ENCODE results near the gene S100P.

DNA sequence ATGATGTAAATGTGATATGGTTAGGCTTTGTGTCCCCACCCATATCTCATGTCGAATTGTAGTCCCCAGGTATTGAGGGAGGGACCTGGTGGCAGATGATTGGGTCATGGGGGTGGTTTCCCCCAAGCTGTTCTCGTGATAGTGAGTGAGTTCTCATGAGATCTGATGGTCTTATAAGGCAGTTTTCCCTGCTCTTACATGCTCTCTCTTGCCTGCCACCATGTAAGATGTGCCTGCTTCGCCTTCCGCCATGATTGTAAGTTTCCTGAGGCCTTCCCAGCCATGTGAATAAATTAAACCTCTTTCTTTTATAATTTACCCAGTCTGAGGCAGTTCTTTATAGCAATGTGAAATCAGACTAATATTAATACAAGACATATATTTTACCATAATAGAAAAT lies 46.2 kb downstream of the S100P start:
- TF ChIP-seq, protein P1, sequence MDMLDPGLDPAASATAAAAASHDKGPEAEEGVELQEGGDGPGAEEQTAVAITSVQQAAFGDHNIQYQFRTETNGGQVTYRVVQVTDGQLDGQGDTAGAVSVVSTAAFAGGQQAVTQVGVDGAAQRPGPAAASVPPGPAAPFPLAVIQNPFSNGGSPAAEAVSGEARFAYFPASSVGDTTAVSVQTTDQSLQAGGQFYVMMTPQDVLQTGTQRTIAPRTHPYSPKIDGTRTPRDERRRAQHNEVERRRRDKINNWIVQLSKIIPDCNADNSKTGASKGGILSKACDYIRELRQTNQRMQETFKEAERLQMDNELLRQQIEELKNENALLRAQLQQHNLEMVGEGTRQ (IDR thresholded peaks at IDR 0.05; ENCODE audit: low read depth, low read length) = no peak
- no peak for TF ChIP-seq MAFK (IDR thresholded peaks at IDR 0.05; ENCODE audit: low read depth, low read length)
- TF ChIP-seq CEBPB (IDR thresholded peaks at IDR 0.05; ENCODE audit: low read depth, low read length) = no peak
